MM.1S (cell line): ENCODE results near the gene THADA.
"Not testable (repeated sequence)": the region's sequence is repeated elsewhere in the genome, so short reads cannot be mapped to it uniquely, and the experiment has no call there.

ENCODE experiments used
- DNase-seq: peaks from one replicate; pipeline ENCODE4 v3.0.0-alpha.2; 2015
- H2AFZ ChIP-seq: fragments of 300-600 bp; sonication (generic); 2 replicates; pipeline ENCODE4 v1.6.0; 2016; ENCODE audit warnings: antibody characterized with exemption, low read length
- H3F3A ChIP-seq: fragments of 300-600 bp; sonication (generic); 2 replicates; pipeline ENCODE4 v1.6.1; 2016; ENCODE audit warnings: mild to moderate bottlenecking, antibody characterized with exemption, low read length, moderate library complexity, mixed read lengths; ENCODE audit not compliant: insufficient read depth
- H3K27ac ChIP-seq: fragments of 300-600 bp; sonication (generic); 2 replicates; pipeline ENCODE4 v1.5.1; 2016; ENCODE audit warnings: mild to moderate bottlenecking, low read length
- H3K27me3 ChIP-seq: fragments of 300-600 bp; sonication (generic); replicated peaks from 2 replicates; pipeline ENCODE4 v1.6.0; 2016; ENCODE audit warnings: low read length; ENCODE audit not compliant: insufficient read depth
- H3K36me3 ChIP-seq: fragments of 300-600 bp; sonication (generic); replicated peaks from 2 replicates; pipeline ENCODE4 v1.6.1; 2016; ENCODE audit warnings: mild to moderate bottlenecking, low read length, mixed read lengths; ENCODE audit not compliant: insufficient read depth
- H3K4me1 ChIP-seq: fragments of 300-600 bp; sonication (generic); 2 replicates; pipeline ENCODE4 v1.6.1; 2016; ENCODE audit warnings: low read length, mixed read lengths
- H3K4me2 ChIP-seq: fragments of 300-600 bp; sonication (generic); 2 replicates; pipeline ENCODE4 v1.6.0; 2016; ENCODE audit warnings: low read depth, low read length
- H3K4me3 ChIP-seq: fragments of 300-600 bp; sonication (generic); 2 replicates; pipeline ENCODE4 v1.5.1; 2016; ENCODE audit warnings: low read length, mixed read lengths
- H3K79me2 ChIP-seq: fragments of 300-600 bp; sonication (generic); 2 replicates; pipeline ENCODE4 v1.6.1; 2016; ENCODE audit warnings: mixed run types, low read length, mixed read lengths
- H3K9ac ChIP-seq: fragments of 300-600 bp; sonication (generic); 2 replicates; pipeline ENCODE4 v1.6.1; 2016; ENCODE audit warnings: low read length, mixed read lengths
- H3K9me2 ChIP-seq: fragments of 300-600 bp; sonication (generic); replicated peaks from 2 replicates; pipeline ENCODE4 v1.6.1; 2016; ENCODE audit warnings: mild to moderate bottlenecking, low read length, mixed read lengths; ENCODE audit not compliant: insufficient read depth
- H3K9me3 ChIP-seq: fragments of 300-600 bp; sonication (generic); replicated peaks from 2 replicates; pipeline ENCODE4 v1.6.1; 2016; ENCODE audit warnings: mild to moderate bottlenecking, low read length, mixed read lengths; ENCODE audit not compliant: insufficient read depth
- H4K20me1 ChIP-seq: fragments of 300-600 bp; sonication (generic); 2 replicates; pipeline ENCODE4 v1.6.1; 2016; ENCODE audit warnings: mild to moderate bottlenecking, low read length, moderate library complexity, mixed read lengths; ENCODE audit not compliant: insufficient read depth
- CTCF ChIP-seq: fragments of 300-600 bp; sonication (generic); IDR thresholded peaks from 2 replicates; pipeline ENCODE4 v1.5.1; 2016; ENCODE audit warnings: antibody characterized with exemption, low read length, mixed read lengths
- EZH2 ChIP-seq: fragments of 300-600 bp; sonication (generic); optimal IDR thresholded peaks from 2 replicates; pipeline ENCODE3; 2017; ENCODE audit warnings: low read depth, mild to moderate bottlenecking, antibody characterized with exemption, low read length, mixed read lengths
- EZH2phosphoT487 ChIP-seq: fragments of 300-600 bp; sonication (generic); IDR thresholded peaks from 2 replicates; pipeline ENCODE4 v1.6.1; 2018; ENCODE audit warnings: antibody characterized with exemption, low read length

THADA gene

GRCh38 chr2:43538034-43538670 lies 57.7 kb downstream of the THADA start:
- H3K9me3 ChIP-seq = no peaks in the 10 kb centered on the region
- no peak overlapping the region for H2AFZ ChIP-seq
- H3K9me2 ChIP-seq = no peaks in the 10 kb centered on the region
- no peaks in the 10 kb centered on the region for H3K4me1 ChIP-seq
- TF ChIP-seq EZH2phosphoT487 (no peak), EZH2 (no peak), CTCF (no peak)
- DNase-seq = no peak
- H3K36me3 ChIP-seq = no peaks in the 10 kb centered on the region
- no peak overlapping the region for H3K4me2 ChIP-seq
- no peak overlapping the region for H3K4me3 ChIP-seq
- no peak overlapping the region for H3K27ac ChIP-seq
- no peak overlapping the region for H3K9ac ChIP-seq
- no peaks in the 10 kb centered on the region for H3K79me2 ChIP-seq
- no peaks in the 10 kb centered on the region for H4K20me1 ChIP-seq
- H3F3A ChIP-seq = no peaks in the 10 kb centered on the region
- no peaks in the 10 kb centered on the region for H3K27me3 ChIP-seq

DNA sequence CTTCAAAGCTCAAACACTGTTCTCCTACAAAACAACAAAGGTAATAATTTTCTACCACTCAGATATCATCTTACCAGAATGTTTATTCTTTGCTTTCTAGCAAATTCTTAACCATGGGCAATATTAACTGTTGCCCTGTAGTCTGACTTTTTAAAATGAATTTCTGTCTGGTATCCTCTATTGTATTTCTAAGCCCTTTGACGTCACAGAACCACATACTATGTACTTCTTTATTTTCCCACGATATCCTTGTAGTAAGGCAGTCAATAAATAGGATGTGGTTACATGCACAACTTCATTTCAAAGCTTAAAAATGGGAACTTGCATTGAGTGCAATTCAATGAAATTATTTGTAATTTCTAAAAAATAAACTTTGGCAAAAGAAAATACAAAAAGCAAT lies 58.7 kb downstream of the THADA start:
- H3K9me3 ChIP-seq = no peaks in the 10 kb centered on the region
- H3K4me3 ChIP-seq = no peak overlapping the region
- DNase-seq = no peak
- H3K27ac ChIP-seq = no peak overlapping the region
- H3F3A ChIP-seq = no peaks in the 10 kb centered on the region
- no peak overlapping the region for H2AFZ ChIP-seq
- no peaks in the 10 kb centered on the region for H3K79me2 ChIP-seq
- no peaks in the 10 kb centered on the region for H3K27me3 ChIP-seq
- no peaks in the 10 kb centered on the region for H3K4me1 ChIP-seq
- TF ChIP-seq EZH2 (no peak), EZH2phosphoT487 (no peak), CTCF (no peak)
- H4K20me1 ChIP-seq = no peaks in the 10 kb centered on the region
- H3K4me2 ChIP-seq = no peak overlapping the region
- no peaks in the 10 kb centered on the region for H3K9me2 ChIP-seq
- no peak overlapping the region for H3K9ac ChIP-seq
- no peaks in the 10 kb centered on the region for H3K36me3 ChIP-seq

DNA sequence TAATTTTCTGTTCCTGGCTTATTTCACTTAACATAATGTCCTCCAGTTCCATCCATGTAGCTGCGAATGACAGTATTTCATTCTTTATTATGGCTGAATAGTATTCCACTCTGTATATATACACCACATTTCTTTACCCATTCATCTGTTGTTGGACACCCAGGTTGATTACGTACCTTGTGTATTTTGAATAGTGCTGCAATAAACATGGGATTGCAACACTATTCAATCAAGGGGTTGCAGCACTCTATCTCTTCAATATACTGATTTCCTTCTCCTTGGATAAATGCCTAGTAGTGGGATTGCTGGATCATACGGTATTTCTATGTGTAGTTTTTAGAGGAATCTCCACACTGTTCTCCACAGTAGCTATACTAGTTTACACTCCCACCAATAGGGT lies 61.3 kb downstream of the THADA start:
- H3K4me3 ChIP-seq = no peak overlapping the region
- H3K4me2 ChIP-seq = no peak overlapping the region
- H3K9me3 ChIP-seq = no peaks in the 10 kb centered on the region
- H3K36me3 ChIP-seq = no peaks in the 10 kb centered on the region; the same call in 1 of the 2 replicates
- H3K9me2 ChIP-seq = no peaks in the 10 kb centered on the region
- no peaks in the 10 kb centered on the region for H4K20me1 ChIP-seq
- no peak overlapping the region for H2AFZ ChIP-seq
- no peaks in the 10 kb centered on the region for H3K79me2 ChIP-seq
- TF ChIP-seq EZH2 (no peak), CTCF (no peak), EZH2phosphoT487 (no peak)
- H3F3A ChIP-seq = no peaks in the 10 kb centered on the region
- no peaks in the 10 kb centered on the region for H3K4me1 ChIP-seq
- no peak overlapping the region for H3K27ac ChIP-seq
- no peak overlapping the region for H3K9ac ChIP-seq
- DNase-seq = no peak
- no peaks in the 10 kb centered on the region for H3K27me3 ChIP-seq

DNA sequence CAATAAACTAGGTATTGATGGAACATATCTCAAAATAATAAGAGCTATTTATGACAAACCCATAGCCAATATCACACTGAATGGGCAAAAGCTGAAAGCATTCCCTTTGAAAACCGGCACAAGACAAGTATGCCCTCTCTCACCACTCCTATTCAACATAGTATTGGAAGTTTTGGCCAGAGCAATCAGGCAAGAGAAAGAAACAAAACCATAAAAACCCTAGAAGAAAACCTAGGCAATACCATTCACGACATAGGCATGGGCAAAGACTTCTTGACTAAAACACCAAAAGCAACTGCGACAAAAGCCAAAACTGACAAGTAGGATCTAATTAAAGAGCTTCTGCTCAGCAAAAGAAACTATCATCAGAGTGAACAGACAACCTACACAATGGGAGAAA lies 63.3 kb downstream of the THADA start:
- H3K9me2 ChIP-seq = not testable (repeated sequence)

More for the DNA sequence above, 63.3 kb downstream of the THADA start:
- H3K27me3 ChIP-seq, H3K9ac ChIP-seq, H3K4me1 ChIP-seq, H3K4me2 ChIP-seq, H4K20me1 ChIP-seq, H3K27ac ChIP-seq, H3K9me3 ChIP-seq, DNase-seq, H3K36me3 ChIP-seq, H3K4me3 ChIP-seq, H3K79me2 ChIP-seq, H2AFZ ChIP-seq, H3F3A ChIP-seq: not testable (repeated sequence)
